ENCODE results near the gene PLPPR1.

The PLPPR1 gene

DNA sequence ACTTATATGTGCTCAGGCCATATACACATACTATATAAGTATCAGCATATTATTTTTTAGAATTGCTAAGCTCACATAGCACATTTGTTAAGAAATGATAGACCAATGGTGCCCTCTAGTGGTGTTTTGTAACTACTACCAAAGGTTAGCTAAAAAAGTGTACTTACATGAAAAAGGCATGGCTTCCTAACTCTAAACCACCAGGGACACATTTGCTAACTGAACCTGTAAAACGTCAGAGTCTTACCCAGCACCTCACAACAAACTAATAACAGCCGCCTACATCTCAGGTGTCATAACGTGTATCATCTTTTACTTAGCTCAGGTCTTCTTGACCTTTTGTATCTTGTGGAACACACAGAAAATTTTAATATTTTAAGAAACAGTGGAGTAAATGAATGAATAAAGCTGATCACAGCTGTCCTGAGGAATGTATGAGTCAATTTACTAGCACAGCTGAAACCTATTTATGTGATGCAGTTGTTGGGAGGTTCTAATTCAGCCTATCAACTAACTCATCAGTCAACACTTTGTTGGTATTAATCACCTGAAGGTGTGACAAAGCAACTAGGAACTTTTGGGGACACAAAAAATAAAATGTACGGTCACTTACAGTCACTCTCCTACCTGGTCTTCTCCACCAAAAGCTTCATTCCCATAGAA is 283.4 kb downstream of the PLPPR1 start:
- DNase-seq, result peak; percentile 21 to 95
- Histone ChIP-seq H2AK5ac (ENCODE audit: low read length) (no peak overlapping the region), H3K9ac (ENCODE audit: low read length) (no peak overlapping the region), H3K27me3 (ENCODE audit: insufficient read depth, low read length) (no peaks in the 10 kb centered on the region), H4K8ac (ENCODE audit: low read depth, low read length) (no peak overlapping the region), H3K18ac (ENCODE audit: low read length) (no peak overlapping the region), H3K23ac (ENCODE audit: low read length) (no peak overlapping the region), H2AFZ (ENCODE audit: insufficient read depth, low read length, poor library complexity) (no peak overlapping the region), H3K36me3 (ENCODE audit: control insufficient read depth in 1 of 2, insufficient read depth in 2 of 2, low read length in 2 of 2) (no peaks in the 10 kb centered on the region), H3K27ac (ENCODE audit: low read depth, low read length) (no peak overlapping the region), H2BK5ac (ENCODE audit: low read depth, low read length, poor library complexity) (no peak overlapping the region), H3K14ac (ENCODE audit: low read length) (no peak overlapping the region), H3K9me3 (ENCODE audit: insufficient read depth, low read depth, low read length) (no peaks in the 10 kb centered on the region), H2BK120ac (ENCODE audit: insufficient read depth, low read length, poor library complexity) (no peak overlapping the region), H3K4me3 (ENCODE audit: low read depth, low read length) (no peak overlapping the region), H2BK12ac (ENCODE audit: low read length) (no peak overlapping the region), H3K4me1 (ENCODE audit: control insufficient read depth in 1 of 2, insufficient read depth in 2 of 2, low read length in 2 of 2) (no peaks in the 10 kb centered on the region), H4K12ac (ENCODE audit: low read depth, low read length) (no peak overlapping the region), H4K91ac (ENCODE audit: low read depth, low read length) (no peak overlapping the region), H3K79me1 (ENCODE audit: low read length) (no peaks in the 10 kb centered on the region), H3K4ac (ENCODE audit: low read depth, low read length) (no peak overlapping the region), H3K4me2 (ENCODE audit: low read length) (no peak overlapping the region), H3K79me2 (ENCODE audit: control insufficient read depth, insufficient read depth, low read length, poor library complexity) (no peaks in the 10 kb centered on the region)
- no CpG with 5 or more reads among the region's 4 CpGs for WGBS (ENCODE audit: extremely low coverage, insufficient coverage, insufficient read length)

DNA sequence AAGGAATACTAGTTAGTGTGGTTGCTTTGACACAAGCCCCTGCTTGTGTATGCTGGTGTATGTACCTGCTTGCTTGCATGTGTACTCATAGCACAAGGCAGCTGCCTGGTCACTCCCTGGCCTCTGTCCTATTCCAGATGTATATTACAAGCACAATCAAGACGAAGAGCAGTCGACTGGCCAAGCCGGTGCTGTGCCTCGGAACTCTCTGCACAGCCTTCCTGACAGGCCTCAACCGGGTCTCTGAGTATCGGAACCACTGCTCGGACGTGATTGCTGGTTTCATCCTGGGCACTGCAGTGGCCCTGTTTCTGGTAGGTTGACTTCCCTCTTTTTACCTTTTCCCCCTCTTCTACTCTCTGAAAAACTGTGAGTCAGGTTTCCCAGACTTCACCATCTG is 284.1 kb downstream of the PLPPR1 start:
- H2BK5ac ChIP-seq (ENCODE audit: low read depth, low read length, poor library complexity), result no peak overlapping the region
- no peaks in the 10 kb centered on the region for H3K27me3 ChIP-seq (ENCODE audit: insufficient read depth, low read length)
- no peak overlapping the region for H3K4me2 ChIP-seq (ENCODE audit: low read length)
- H3K27ac ChIP-seq (ENCODE audit: low read depth, low read length), result no peak overlapping the region
- no peaks in the 10 kb centered on the region for H3K4me1 ChIP-seq (ENCODE audit: control insufficient read depth in 1 of 2, insufficient read depth in 2 of 2, low read length in 2 of 2)
- no peak for DNase-seq
- no peak overlapping the region for H2AK5ac ChIP-seq (ENCODE audit: low read length)
- no peaks in the 10 kb centered on the region for H3K36me3 ChIP-seq (ENCODE audit: control insufficient read depth in 1 of 2, insufficient read depth in 2 of 2, low read length in 2 of 2)
- H2BK120ac ChIP-seq (ENCODE audit: insufficient read depth, low read length, poor library complexity), result no peak overlapping the region
- no peak overlapping the region for H2BK12ac ChIP-seq (ENCODE audit: low read length)
- no CpG with 5 or more reads among the region's 8 CpGs for WGBS (ENCODE audit: extremely low coverage, insufficient coverage, insufficient read length)
- H3K4ac ChIP-seq (ENCODE audit: low read depth, low read length), result no peak overlapping the region
- H3K9ac ChIP-seq (ENCODE audit: low read length), result no peak overlapping the region
- H4K91ac ChIP-seq (ENCODE audit: low read depth, low read length), result no peak overlapping the region
- H3K23ac ChIP-seq (ENCODE audit: low read length), result no peak overlapping the region
- no peak overlapping the region for H3K4me3 ChIP-seq (ENCODE audit: low read depth, low read length)
- H4K12ac ChIP-seq (ENCODE audit: low read depth, low read length), result no peak overlapping the region
- H3K18ac ChIP-seq (ENCODE audit: low read length), result no peak overlapping the region
- H3K14ac ChIP-seq (ENCODE audit: low read length), result no peak overlapping the region
- no peak overlapping the region for H4K8ac ChIP-seq (ENCODE audit: low read depth, low read length)
- no peak overlapping the region for H2AFZ ChIP-seq (ENCODE audit: insufficient read depth, low read length, poor library complexity)
- no peaks in the 10 kb centered on the region for H3K79me2 ChIP-seq (ENCODE audit: control insufficient read depth, insufficient read depth, low read length, poor library complexity)
- H3K9me3 ChIP-seq (ENCODE audit: insufficient read depth, low read depth, low read length), result no peaks in the 10 kb centered on the region
- no peaks in the 10 kb centered on the region for H3K79me1 ChIP-seq (ENCODE audit: low read length)

DNA sequence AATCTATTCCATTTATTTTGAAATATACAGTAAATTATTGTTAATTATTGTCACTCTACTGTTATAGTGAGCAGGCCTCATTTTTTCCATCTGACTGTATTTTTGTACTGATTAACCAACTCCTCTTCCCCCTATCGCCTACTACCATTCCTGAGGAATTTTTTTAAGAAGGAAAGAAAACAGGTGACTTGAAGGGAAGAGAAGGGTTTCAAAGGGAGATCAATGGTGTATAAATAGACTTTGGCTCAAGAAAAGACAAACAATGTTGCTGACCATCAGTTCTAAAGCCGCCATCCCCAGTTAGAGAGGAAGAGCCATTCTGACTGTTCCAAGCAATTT is 286.6 kb downstream of the PLPPR1 start:
- H2AFZ ChIP-seq (ENCODE audit: insufficient read depth, low read length, poor library complexity), result no peak overlapping the region
- H3K4me2 ChIP-seq (ENCODE audit: low read length), result no peak overlapping the region
- H2AK5ac ChIP-seq (ENCODE audit: low read length), result no peak overlapping the region
- no peak for DNase-seq
- no peaks in the 10 kb centered on the region for H3K9me3 ChIP-seq (ENCODE audit: insufficient read depth, low read depth, low read length)
- H4K12ac ChIP-seq (ENCODE audit: low read depth, low read length), result no peak overlapping the region
- H3K9ac ChIP-seq (ENCODE audit: low read length), result no peak overlapping the region
- no peak overlapping the region for H3K4ac ChIP-seq (ENCODE audit: low read depth, low read length)
- no peak overlapping the region for H2BK5ac ChIP-seq (ENCODE audit: low read depth, low read length, poor library complexity)
- H2BK120ac ChIP-seq (ENCODE audit: insufficient read depth, low read length, poor library complexity), result no peak overlapping the region
- H3K27ac ChIP-seq (ENCODE audit: low read depth, low read length), result no peak overlapping the region
- no CpG with 5 or more reads among the region's 2 CpGs for WGBS (ENCODE audit: extremely low coverage, insufficient coverage, insufficient read length)
- no peak overlapping the region for H3K18ac ChIP-seq (ENCODE audit: low read length)
- no peak overlapping the region for H4K91ac ChIP-seq (ENCODE audit: low read depth, low read length)
- no peaks in the 10 kb centered on the region for H3K79me2 ChIP-seq (ENCODE audit: control insufficient read depth, insufficient read depth, low read length, poor library complexity)
- no peaks in the 10 kb centered on the region for H3K27me3 ChIP-seq (ENCODE audit: insufficient read depth, low read length)
- no peak overlapping the region for H4K8ac ChIP-seq (ENCODE audit: low read depth, low read length)
- no peak overlapping the region for H2BK12ac ChIP-seq (ENCODE audit: low read length)
- no peak overlapping the region for H3K4me3 ChIP-seq (ENCODE audit: low read depth, low read length)
- no peaks in the 10 kb centered on the region for H3K4me1 ChIP-seq (ENCODE audit: control insufficient read depth in 1 of 2, insufficient read depth in 2 of 2, low read length in 2 of 2)
- no peak overlapping the region for H3K23ac ChIP-seq (ENCODE audit: low read length)
- H3K36me3 ChIP-seq (ENCODE audit: control insufficient read depth in 1 of 2, insufficient read depth in 2 of 2, low read length in 2 of 2), result no peaks in the 10 kb centered on the region
- no peaks in the 10 kb centered on the region for H3K79me1 ChIP-seq (ENCODE audit: low read length)
- H3K14ac ChIP-seq (ENCODE audit: low read length), result no peak overlapping the region

DNA sequence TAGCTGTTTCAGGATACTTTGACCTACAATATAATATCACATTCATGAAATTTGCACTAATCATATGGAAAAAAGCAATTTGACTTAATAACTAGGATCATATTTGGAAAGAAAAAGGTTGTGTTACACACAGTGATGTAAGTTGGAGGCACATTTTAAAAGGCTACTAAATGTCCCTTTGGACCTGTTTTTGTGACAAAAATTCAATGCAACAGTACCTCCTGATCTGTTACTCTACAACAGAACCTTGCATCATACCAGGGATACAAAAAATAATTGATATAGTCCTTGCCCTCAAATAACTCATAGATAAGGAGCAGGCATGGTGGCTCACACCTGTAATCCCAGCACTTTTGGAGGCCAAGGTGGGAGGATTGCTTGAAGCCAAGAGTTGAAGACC is 289.2 kb downstream of the PLPPR1 start:
- DNase-seq, result no peak
- no peak overlapping the region for H2AK5ac ChIP-seq (ENCODE audit: low read length)
- H3K4me1 ChIP-seq (ENCODE audit: control insufficient read depth in 1 of 2, insufficient read depth in 2 of 2, low read length in 2 of 2), result no peaks in the 10 kb centered on the region

More for the DNA sequence above, 289.2 kb downstream of the PLPPR1 start:
- no peak overlapping the region for H3K9ac ChIP-seq (ENCODE audit: low read length)
- H4K12ac ChIP-seq (ENCODE audit: low read depth, low read length), result no peak overlapping the region
- H3K23ac ChIP-seq (ENCODE audit: low read length), result no peak overlapping the region
- no peak overlapping the region for H2BK5ac ChIP-seq (ENCODE audit: low read depth, low read length, poor library complexity)
- no peak overlapping the region for H2BK120ac ChIP-seq (ENCODE audit: insufficient read depth, low read length, poor library complexity)
- H3K36me3 ChIP-seq (ENCODE audit: control insufficient read depth in 1 of 2, insufficient read depth in 2 of 2, low read length in 2 of 2), result no peaks in the 10 kb centered on the region
- H2AFZ ChIP-seq (ENCODE audit: insufficient read depth, low read length, poor library complexity), result no peak overlapping the region
- no peak overlapping the region for H3K4me3 ChIP-seq (ENCODE audit: low read depth, low read length)
- H3K18ac ChIP-seq (ENCODE audit: low read length), result no peak overlapping the region
- H3K4ac ChIP-seq (ENCODE audit: low read depth, low read length), result no peak overlapping the region
- H3K4me2 ChIP-seq (ENCODE audit: low read length), result no peak overlapping the region
- H3K79me2 ChIP-seq (ENCODE audit: control insufficient read depth, insufficient read depth, low read length, poor library complexity), result no peaks in the 10 kb centered on the region
- no peaks in the 10 kb centered on the region for H3K79me1 ChIP-seq (ENCODE audit: low read length)
- no peak overlapping the region for H4K8ac ChIP-seq (ENCODE audit: low read depth, low read length)
- H3K9me3 ChIP-seq (ENCODE audit: insufficient read depth, low read depth, low read length), result no peaks in the 10 kb centered on the region
- H3K27ac ChIP-seq (ENCODE audit: low read depth, low read length), result no peak overlapping the region
- H4K91ac ChIP-seq (ENCODE audit: low read depth, low read length), result no peak overlapping the region
- H3K14ac ChIP-seq (ENCODE audit: low read length), result no peak overlapping the region
- no peak overlapping the region for H2BK12ac ChIP-seq (ENCODE audit: low read length)
- H3K27me3 ChIP-seq (ENCODE audit: insufficient read depth, low read length), result no peaks in the 10 kb centered on the region
